Pancreas (tissue), 10 donors: Measurements from ENCODE around the gene YAP1. TPM values are rescaled to one million over a fixed set of nuclear protein-coding genes. Genes with fewer than 3 reads are reported as not detected.
A peak's percentile ranks its signal among the peaks of the same experiment; 100 is the strongest.

Experiments used
- ATAC-seq, 4 donors: fragments of 200-7000 bp; cut with Tn5 transposase; one replicate each; pipeline versions ENCODE4 v1.8.0 to v1.9.1; 2020; ENCODE audit warnings: mild to moderate bottlenecking in 4 of 4, moderate library complexity in 4 of 4
- DNase-seq, 6 donors: peaks; one replicate each; pipeline ENCODE4 v3.0.0-alpha.2; 2020
- FAIRE-seq: peaks from 2 replicates; lab custom pipeline; 2012; peaks lifted over from hg19 to GRCh38; lab: Jason Lieb, UNC
- H3K27ac ChIP-seq, 4 donors: fragments of 200-600 bp; sonication (generic); 1 replicate in 3 of 4; 2 replicates in 1 of 4; pipeline versions ENCODE4 v1.5.0 to v1.8.0; 2020
- H3K27me3 ChIP-seq, 4 donors: fragments of 200-600 bp; one replicate each; pipeline ENCODE4 v1.8.0; 2021
- H3K36me3 ChIP-seq, 3 donors: fragments of 200-600 bp; sonication (generic) in 1 of 3; one replicate each; pipeline versions ENCODE4 v1.5.0 to v1.8.0; 2020 to 2021
- H3K4me1 ChIP-seq, 3 donors: fragments of 200-600 bp; one replicate each; pipeline ENCODE4 v1.8.0; 2021
- H3K4me3 ChIP-seq, 4 donors: fragments of 200-600 bp; sonication (generic) in 2 of 4; one replicate each; pipeline versions ENCODE4 v1.5.0 to v1.8.0; 2020 to 2021
- H3K9me3 ChIP-seq, 4 donors: fragments of 200-600 bp; one replicate each; pipeline ENCODE4 v1.8.0; 2021
- CTCF ChIP-seq, 4 donors: fragments of 200-600 bp; sonication (generic) in 3 of 4; IDR thresholded peaks; one replicate each; pipeline versions ENCODE4 v1.5.0 to v1.8.0; 2021; ENCODE audit warnings: antibody characterized with exemption in 4 of 4
- WGBS, 2 donors: extraction: QIAGEN DNeasy Blood & Tissue Kit; methylation state at CpG; one replicate each; pipeline ENCODE4 v1.1.7; 2013; 5-methylcytosine and 5-hydroxymethylcytosine counted together
- intact Hi-C, 3 donors: fragments of 100-400 bp; cut with DNase I; formaldehyde crosslinking; loops; one replicate each; pipeline versions ENCODE4 v1.11.1 to v1.14.2; 2022
- polyA plus RNA-seq, 2 donors: library from polyadenylated mRNA; stranded (reverse); fragments of 200-250 nt; gene quantifications; one replicate each; pipeline ENCODE4 v1.2.3, GENCODE V29; 2013
- total RNA-seq, 6 donors: library from RNA; stranded (reverse); fragmentation: NEBNext Ultra II Directional in 4 of 6; extraction: Animal tissue kit (Norgen Biotek cat#: 25700) in 4 of 6; gene quantifications; one replicate each; pipeline versions ENCODE4 v1.2.1 to v1.2.4, GENCODE V29; 2021 to 2023
- donor health status: healthy with polysubstance abuse.
- donor health status: DM: no; HTN: no; CAD: no; lungs with moderate emphysema.
- donor health status: DM: no; HTN: no; CAD: no.
- donor health status: control.
- donor health status: control.
- donor health status: Bipolar disorder and iron deficiency.
- donor health status: DM: yes; HTN: yes; CAD: no.
- donor health status: DM: no; HTN: no; CAD: no.
- donor health status: DM: no; HTN: no; CAD: no.
- donor health status: DM: yes; HTN: yes; CAD: no.

Gene YAP1
- total and polyA plus RNA-seq, 8 donors, result 8.7 to 46.5 (median 17.2) TPM

- ATAC-seq, result no peak
- no peak for TF ChIP-seq CTCF (IDR thresholded peaks at IDR 0.05)
- no peak overlapping the region for H3K27ac ChIP-seq
Measured at GRCh38 chr11:102179371-102179770, 69.1 kb downstream of the YAP1 start.

GRCh38 chr11:102184269-102184987 is 74.2 kb downstream of the YAP1 start:
- FAIRE-seq (no peak), DNase-seq (no peak), ATAC-seq (no peak)
- no peaks in the 10 kb centered on the region for H3K27me3 ChIP-seq
- TF ChIP-seq CTCF (IDR thresholded peaks at IDR 0.05), result no peak
- no peaks in the 10 kb centered on the region for H3K36me3 ChIP-seq
- whole genome bisulfite sequencing, 2 donors, result 83 to 88% methylated on average over 3 of the region's 3 CpGs
- no peak overlapping the region for H3K27ac ChIP-seq
- H3K4me1 ChIP-seq, result peaks cover 0 to 6% (median 0%) of the 10 kb centered on the region in 3 donors
- intact Hi-C loops, result no loop called here
- no peaks in the 10 kb centered on the region for H3K9me3 ChIP-seq
- H3K4me3 ChIP-seq, result no peak overlapping the region

More at GRCh38 chr11:102179371-102179770, 69.1 kb downstream of the YAP1 start:
- FAIRE-seq (no peak), DNase-seq (no peak)
- Histone ChIP-seq H3K36me3 (peaks cover 0 to 3% (median 0%) of the 10 kb centered on the region in 3 donors), H3K4me1 (peaks cover 0 to 3% (median 0%) of the 10 kb centered on the region in 3 donors), H3K4me3 (no peak overlapping the region), H3K9me3 (no peaks in the 10 kb centered on the region), H3K27me3 (no peaks in the 10 kb centered on the region)
- 84 to 91% methylated on average over 4 of the region's 4 CpGs for WGBS, 2 donors
- intact Hi-C loops, result no loop called here

- no peak for DNase-seq
- H3K4me3 ChIP-seq, result no peak overlapping the region
Measured at GRCh38 chr11:102186551-102187191, 76.4 kb downstream of the YAP1 start.

GRCh38 chr11:102187416-102188151 is 77.3 kb downstream of the YAP1 start:
- Histone ChIP-seq H3K27ac (no peak overlapping the region), H3K4me3 (no peak overlapping the region), H3K27me3 (no peaks in the 10 kb centered on the region), H3K4me1 (peaks cover 0 to 6% (median 0%) of the 10 kb centered on the region in 3 donors), H3K9me3 (no peaks in the 10 kb centered on the region), H3K36me3 (no peaks in the 10 kb centered on the region)
- FAIRE-seq (no peak), ATAC-seq (no peak), DNase-seq (no peak)
- WGBS, 2 donors, result 54 to 60% methylated on average over 8 of the region's 8 CpGs
- intact Hi-C loops, result no loop called here
- TF ChIP-seq CTCF (IDR thresholded peaks at IDR 0.05), result no peak

More at GRCh38 chr11:102186551-102187191, 76.4 kb downstream of the YAP1 start:
- no peaks in the 10 kb centered on the region for H3K27me3 ChIP-seq
- no peak for TF ChIP-seq CTCF (IDR thresholded peaks at IDR 0.05)
- no peaks in the 10 kb centered on the region for H3K9me3 ChIP-seq
- FAIRE-seq (no peak), ATAC-seq (peak in 1 of 4 donors; percentile 31)
- peaks cover 0 to 6% (median 0%) of the 10 kb centered on the region in 3 donors for H3K4me1 ChIP-seq
- H3K27ac ChIP-seq, result no peak overlapping the region
- no peaks in the 10 kb centered on the region for H3K36me3 ChIP-seq
- intact Hi-C loops, result no loop called here
- 47 to 50% methylated on average over 6 of the region's 6 CpGs for WGBS, 2 donors
